Stromal cell of bone marrow (primary cell): ENCODE measurements around the gene ZBTB34.

ENCODE experiments used
- DNase-seq: peaks from one replicate; pipeline ENCODE4 v3.0.0-alpha.2; 2012; ENCODE audit warnings: low read depth

The ZBTB34 gene

GRCh38 chr9:126879288-126879687 lies 18.8 kb downstream of the ZBTB34 start:
- no peak for DNase-seq

GRCh38 chr9:126880226-126880946 lies 19.9 kb downstream of the ZBTB34 start:
- no peak for DNase-seq

- DNase-seq, result no peak
Measured at GRCh38 chr9:126880947-126881332, 20.5 kb downstream of the ZBTB34 start.

- no peak for DNase-seq
Measured at GRCh38 chr9:126882746-126883145, 22.3 kb downstream of the ZBTB34 start.

GRCh38 chr9:126883636-126884035 lies 23.2 kb downstream of the ZBTB34 start:
- DNase-seq, result no peak

GRCh38 chr9:126885131-126885641 lies 24.7 kb downstream of the ZBTB34 start:
- no peak for DNase-seq

- no peak for DNase-seq
Measured at GRCh38 chr9:126886034-126886822, 25.8 kb downstream of the ZBTB34 start.

GRCh38 chr9:126886897-126887296 lies 26.5 kb downstream of the ZBTB34 start:
- DNase-seq, result no peak

- no peak for DNase-seq
Measured at GRCh38 chr9:126891676-126892075, 31.2 kb downstream of the ZBTB34 start.

GRCh38 chr9:126893079-126893478 lies 32.6 kb downstream of the ZBTB34 start:
- no peak for DNase-seq

- no peak for DNase-seq
Measured at GRCh38 chr9:126894052-126894603, 33.7 kb downstream of the ZBTB34 start.

GRCh38 chr9:126902210-126902609 lies 41.8 kb downstream of the ZBTB34 start:
- DNase-seq, result no peak

- no peak for DNase-seq
Measured at GRCh38 chr9:126904586-126904985, 44.1 kb downstream of the ZBTB34 start.

GRCh38 chr9:126906091-126906490 lies 45.7 kb downstream of the ZBTB34 start:
- DNase-seq, result no peak

GRCh38 chr9:126907058-126907457 lies 46.6 kb downstream of the ZBTB34 start:
- DNase-seq, result no peak

- DNase-seq, result peak; percentile 86
Measured at GRCh38 chr9:126914458-126915280, 54.2 kb downstream of the ZBTB34 start, which contains the start of gene RALGPS1. Gene RALGPS1, plus strand, starts transcription at chr9:126914782. Its CDS starts 47,508 bp downstream, at chr9:126962290.

- no peak for DNase-seq
Measured at GRCh38 chr9:126915281-126915816, 54.9 kb downstream of the ZBTB34 start.

- DNase-seq, result no peak
Measured at GRCh38 chr9:126915846-126916543, 55.6 kb downstream of the ZBTB34 start.

- no peak for DNase-seq
Measured at GRCh38 chr9:126916909-126917308, 56.5 kb downstream of the ZBTB34 start.

GRCh38 chr9:126919193-126919592 lies 58.8 kb downstream of the ZBTB34 start:
- DNase-seq, result no peak

- no peak for DNase-seq
Measured at GRCh38 chr9:126925876-126926275, 65.4 kb downstream of the ZBTB34 start.
